ENCODE results near the gene LIMK1. TPM values are rescaled to one million over a fixed set of nuclear protein-coding genes. Genes with fewer than 3 reads are reported as not detected.

LIMK1 gene
- total and polyA plus RNA-seq, 2 experiments from 2014 or later: 13.0 to 96.5 TPM

DNA sequence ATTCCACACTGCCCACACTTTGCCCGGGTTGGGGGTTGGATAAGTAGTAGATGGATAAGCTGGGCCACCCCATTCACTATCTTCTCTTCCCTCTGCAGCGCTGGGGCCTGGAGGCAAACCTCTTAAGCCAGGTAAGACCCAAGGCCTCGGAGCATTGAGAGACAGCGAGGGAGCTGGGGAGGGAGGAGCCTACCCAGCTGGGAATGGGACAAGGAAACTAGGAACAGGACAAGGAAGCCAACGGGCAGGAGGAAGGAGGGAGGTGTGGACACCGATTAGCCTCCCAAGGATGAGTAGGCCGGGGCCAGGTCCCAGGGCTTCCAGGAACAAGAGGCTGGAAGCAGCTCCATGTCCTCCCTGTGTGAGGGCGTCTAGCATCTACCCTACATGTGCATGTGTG lies 46.0 kb upstream of the LIMK1 start (continued):
- TF ChIP-seq, protein P1, sequence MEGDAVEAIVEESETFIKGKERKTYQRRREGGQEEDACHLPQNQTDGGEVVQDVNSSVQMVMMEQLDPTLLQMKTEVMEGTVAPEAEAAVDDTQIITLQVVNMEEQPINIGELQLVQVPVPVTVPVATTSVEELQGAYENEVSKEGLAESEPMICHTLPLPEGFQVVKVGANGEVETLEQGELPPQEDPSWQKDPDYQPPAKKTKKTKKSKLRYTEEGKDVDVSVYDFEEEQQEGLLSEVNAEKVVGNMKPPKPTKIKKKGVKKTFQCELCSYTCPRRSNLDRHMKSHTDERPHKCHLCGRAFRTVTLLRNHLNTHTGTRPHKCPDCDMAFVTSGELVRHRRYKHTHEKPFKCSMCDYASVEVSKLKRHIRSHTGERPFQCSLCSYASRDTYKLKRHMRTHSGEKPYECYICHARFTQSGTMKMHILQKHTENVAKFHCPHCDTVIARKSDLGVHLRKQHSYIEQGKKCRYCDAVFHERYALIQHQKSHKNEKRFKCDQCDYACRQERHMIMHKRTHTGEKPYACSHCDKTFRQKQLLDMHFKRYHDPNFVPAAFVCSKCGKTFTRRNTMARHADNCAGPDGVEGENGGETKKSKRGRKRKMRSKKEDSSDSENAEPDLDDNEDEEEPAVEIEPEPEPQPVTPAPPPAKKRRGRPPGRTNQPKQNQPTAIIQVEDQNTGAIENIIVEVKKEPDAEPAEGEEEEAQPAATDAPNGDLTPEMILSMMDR (conservative IDR thresholded peaks at IDR 0.05; ENCODE audit: low read depth in 2 of 2): no peak
- TF ChIP-seq EZH2phosphoT487 (IDR thresholded peaks at IDR 0.05; ENCODE audit: unreplicated experiment) (no peak), ZNF331 (CRISPR knock-in tag; IDR thresholded peaks at IDR 0.05; ENCODE audit: low read depth) (no peak), CREB1 (CRISPR knock-in tag; IDR thresholded peaks at IDR 0.05; ENCODE audit: low read depth) (no peak)

DNA sequence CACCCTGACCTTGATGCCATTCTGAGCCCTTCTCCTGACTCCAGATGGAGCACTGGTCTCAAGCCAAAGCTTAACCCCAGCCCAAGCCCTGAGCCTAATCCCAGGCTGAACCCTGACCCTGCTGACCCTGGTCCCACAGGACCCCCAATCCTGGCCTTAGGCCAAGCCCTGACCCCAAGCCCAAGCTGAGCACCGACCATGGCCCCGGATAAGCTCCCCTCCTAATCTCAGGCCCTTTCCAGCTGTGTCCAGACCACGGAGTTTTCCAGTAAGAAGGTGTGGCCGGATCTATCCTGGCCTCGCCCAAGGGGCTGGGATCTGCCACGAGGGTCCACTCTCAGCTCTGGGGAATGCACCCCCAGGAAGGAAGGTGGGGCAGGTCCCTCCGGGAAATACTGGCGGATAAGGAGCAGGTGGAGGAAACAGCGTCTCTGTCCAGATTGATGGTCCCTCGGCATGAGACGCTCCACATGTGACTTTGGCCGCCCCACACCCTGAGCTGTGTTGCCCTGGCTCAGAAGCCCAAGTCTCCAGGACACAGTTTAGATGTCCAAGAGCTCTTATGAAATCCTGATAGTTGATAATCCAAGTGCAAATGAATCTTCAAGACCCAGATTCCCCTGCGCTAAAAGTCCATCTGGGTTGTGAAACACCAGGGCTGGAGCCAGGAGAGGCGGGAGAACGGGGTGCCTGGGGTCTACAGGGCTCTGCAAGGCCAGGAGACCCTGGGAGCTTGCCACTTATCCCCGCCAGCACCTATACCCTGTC lies 45.2 kb upstream of the LIMK1 start:
- TF ChIP-seq CREB1 (CRISPR knock-in tag; IDR thresholded peaks at IDR 0.05; ENCODE audit: low read depth): no peak
- TF ChIP-seq EZH2phosphoT487 (IDR thresholded peaks at IDR 0.05; ENCODE audit: unreplicated experiment): no peak
- TF ChIP-seq, protein P2, sequence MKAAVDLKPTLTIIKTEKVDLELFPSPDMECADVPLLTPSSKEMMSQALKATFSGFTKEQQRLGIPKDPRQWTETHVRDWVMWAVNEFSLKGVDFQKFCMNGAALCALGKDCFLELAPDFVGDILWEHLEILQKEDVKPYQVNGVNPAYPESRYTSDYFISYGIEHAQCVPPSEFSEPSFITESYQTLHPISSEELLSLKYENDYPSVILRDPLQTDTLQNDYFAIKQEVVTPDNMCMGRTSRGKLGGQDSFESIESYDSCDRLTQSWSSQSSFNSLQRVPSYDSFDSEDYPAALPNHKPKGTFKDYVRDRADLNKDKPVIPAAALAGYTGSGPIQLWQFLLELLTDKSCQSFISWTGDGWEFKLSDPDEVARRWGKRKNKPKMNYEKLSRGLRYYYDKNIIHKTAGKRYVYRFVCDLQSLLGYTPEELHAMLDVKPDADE (IDR thresholded peaks at IDR 0.05): no peak
- no peak for TF ChIP-seq EZH2 (IDR thresholded peaks at IDR 0.05; ENCODE audit: low read depth, unreplicated experiment)
- no peak for TF ChIP-seq ZNF331 (CRISPR knock-in tag; IDR thresholded peaks at IDR 0.05; ENCODE audit: low read depth)
- TF ChIP-seq, protein P3, sequence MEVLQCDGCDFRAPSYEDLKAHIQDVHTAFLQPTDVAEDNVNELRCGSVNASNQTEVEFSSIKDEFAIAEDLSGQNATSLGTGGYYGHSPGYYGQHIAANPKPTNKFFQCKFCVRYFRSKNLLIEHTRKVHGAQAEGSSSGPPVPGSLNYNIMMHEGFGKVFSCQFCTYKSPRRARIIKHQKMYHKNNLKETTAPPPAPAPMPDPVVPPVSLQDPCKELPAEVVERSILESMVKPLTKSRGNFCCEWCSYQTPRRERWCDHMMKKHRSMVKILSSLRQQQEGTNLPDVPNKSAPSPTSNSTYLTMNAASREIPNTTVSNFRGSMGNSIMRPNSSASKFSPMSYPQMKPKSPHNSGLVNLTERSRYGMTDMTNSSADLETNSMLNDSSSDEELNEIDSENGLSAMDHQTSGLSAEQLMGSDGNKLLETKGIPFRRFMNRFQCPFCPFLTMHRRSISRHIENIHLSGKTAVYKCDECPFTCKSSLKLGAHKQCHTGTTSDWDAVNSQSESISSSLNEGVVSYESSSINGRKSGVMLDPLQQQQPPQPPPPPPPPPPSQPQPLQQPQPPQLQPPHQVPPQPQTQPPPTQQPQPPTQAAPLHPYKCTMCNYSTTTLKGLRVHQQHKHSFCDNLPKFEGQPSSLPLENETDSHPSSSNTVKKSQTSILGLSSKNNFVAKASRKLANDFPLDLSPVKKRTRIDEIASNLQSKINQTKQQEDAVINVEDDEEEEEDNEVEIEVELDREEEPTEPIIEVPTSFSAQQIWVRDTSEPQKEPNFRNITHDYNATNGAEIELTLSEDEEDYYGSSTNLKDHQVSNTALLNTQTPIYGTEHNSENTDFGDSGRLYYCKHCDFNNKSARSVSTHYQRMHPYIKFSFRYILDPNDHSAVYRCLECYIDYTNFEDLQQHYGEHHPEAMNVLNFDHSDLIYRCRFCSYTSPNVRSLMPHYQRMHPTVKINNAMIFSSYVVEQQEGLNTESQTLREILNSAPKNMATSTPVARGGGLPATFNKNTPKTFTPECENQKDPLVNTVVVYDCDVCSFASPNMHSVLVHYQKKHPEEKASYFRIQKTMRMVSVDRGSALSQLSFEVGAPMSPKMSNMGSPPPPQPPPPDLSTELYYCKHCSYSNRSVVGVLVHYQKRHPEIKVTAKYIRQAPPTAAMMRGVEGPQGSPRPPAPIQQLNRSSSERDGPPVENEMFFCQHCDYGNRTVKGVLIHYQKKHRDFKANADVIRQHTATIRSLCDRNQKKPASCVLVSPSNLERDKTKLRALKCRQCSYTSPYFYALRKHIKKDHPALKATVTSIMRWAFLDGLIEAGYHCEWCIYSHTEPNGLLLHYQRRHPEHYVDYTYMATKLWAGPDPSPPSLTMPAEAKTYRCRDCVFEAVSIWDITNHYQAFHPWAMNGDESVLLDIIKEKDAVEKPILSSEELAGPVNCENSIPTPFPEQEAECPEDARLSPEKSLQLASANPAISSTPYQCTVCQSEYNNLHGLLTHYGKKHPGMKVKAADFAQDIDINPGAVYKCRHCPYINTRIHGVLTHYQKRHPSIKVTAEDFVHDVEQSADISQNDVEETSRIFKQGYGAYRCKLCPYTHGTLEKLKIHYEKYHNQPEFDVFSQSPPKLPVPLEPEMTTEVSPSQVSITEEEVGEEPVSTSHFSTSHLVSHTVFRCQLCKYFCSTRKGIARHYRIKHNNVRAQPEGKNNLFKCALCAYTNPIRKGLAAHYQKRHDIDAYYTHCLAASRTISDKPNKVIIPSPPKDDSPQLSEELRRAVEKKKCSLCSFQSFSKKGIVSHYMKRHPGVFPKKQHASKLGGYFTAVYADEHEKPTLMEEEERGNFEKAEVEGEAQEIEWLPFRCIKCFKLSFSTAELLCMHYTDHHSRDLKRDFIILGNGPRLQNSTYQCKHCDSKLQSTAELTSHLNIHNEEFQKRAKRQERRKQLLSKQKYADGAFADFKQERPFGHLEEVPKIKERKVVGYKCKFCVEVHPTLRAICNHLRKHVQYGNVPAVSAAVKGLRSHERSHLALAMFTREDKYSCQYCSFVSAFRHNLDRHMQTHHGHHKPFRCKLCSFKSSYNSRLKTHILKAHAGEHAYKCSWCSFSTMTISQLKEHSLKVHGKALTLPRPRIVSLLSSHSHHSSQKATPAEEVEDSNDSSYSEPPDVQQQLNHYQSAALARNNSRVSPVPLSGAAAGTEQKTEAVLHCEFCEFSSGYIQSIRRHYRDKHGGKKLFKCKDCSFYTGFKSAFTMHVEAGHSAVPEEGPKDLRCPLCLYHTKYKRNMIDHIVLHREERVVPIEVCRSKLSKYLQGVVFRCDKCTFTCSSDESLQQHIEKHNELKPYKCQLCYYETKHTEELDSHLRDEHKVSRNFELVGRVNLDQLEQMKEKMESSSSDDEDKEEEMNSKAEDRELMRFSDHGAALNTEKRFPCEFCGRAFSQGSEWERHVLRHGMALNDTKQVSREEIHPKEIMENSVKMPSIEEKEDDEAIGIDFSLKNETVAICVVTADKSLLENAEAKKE (CRISPR knock-in tag; IDR thresholded peaks at IDR 0.05): no peak
- TF ChIP-seq NANOG (IDR thresholded peaks at IDR 0.05; ENCODE audit: borderline replicate concordance): no peak
- Histone ChIP-seq H3K79me2 (replicated peaks; ENCODE audit: insufficient read depth) (no peaks in the 10 kb centered on the region), H3K27me3 (ENCODE audit: insufficient read depth) (no peaks in the 10 kb centered on the region), H4K20me1 (replicated peaks; ENCODE audit: insufficient read depth) (no peaks in the 10 kb centered on the region), H2AFZ (no peak overlapping the region), H3K4me2 (no peak overlapping the region), H3K4me3 (no peak overlapping the region), H3F3A (replicated peaks; ENCODE audit: low read depth) (no peaks in the 10 kb centered on the region), H3K4me1 (ENCODE audit: insufficient read depth) (peaks cover 4% of the 10 kb centered on the region; the same call in 1 of the 2 replicates), H3K9me2 (ENCODE audit: insufficient read depth) (no peaks in the 10 kb centered on the region), H3K36me3 (ENCODE audit: insufficient read depth) (no peaks in the 10 kb centered on the region), H3K27ac (ENCODE audit: low read depth) (no peak overlapping the region)
- no peak overlapping the region for H3K4me3 Mint-ChIP-seq
- peaks cover 18% of the 10 kb centered on the region; the same call in 2 of the 3 replicates for H3K4me1 Mint-ChIP-seq
- no peak overlapping the region for H3K27ac Mint-ChIP-seq
- DNase-seq (ENCODE audit: low spot score) (no peak), ATAC-seq (no peak)
- no peaks in the 10 kb centered on the region for H3K36me3 Mint-ChIP-seq (ENCODE audit: low read depth)
- H3K9me3 Mint-ChIP-seq: no peaks in the 10 kb centered on the region
- H3K27me3 Mint-ChIP-seq (ENCODE audit: insufficient read depth, low read depth, poor library complexity): peaks cover 13% of the 10 kb centered on the region
